Stimulated activated CD4-positive, alpha-beta T cell treated with anti-CD3 and anti-CD28 coated beads, Interleukin-4, amount 100 ng/mL, for 4 hours (primary cell): Measurements from ENCODE around the gene SLC25A26.

Experiments used
- DNase-seq, 2 experiments: peaks; one replicate each; pipeline ENCODE4 v3.0.0-alpha.2; 2020

The SLC25A26 gene

GRCh38 chr3:66227915-66228314 lies 7.1 kb downstream of the SLC25A26 start:
- no peak for DNase-seq

- no peak for DNase-seq
These were observed 7.9 kb downstream of the SLC25A26 start for GRCh38 chr3:66228707-66229106.

GRCh38 chr3:66229931-66230330 lies 9.1 kb downstream of the SLC25A26 start:
- DNase-seq: no peak

GRCh38 chr3:66233033-66233432 lies 12.2 kb downstream of the SLC25A26 start:
- no peak for DNase-seq

GRCh38 chr3:66236281-66236680 lies 15.5 kb downstream of the SLC25A26 start:
- DNase-seq: no peak

GRCh38 chr3:66237552-66237951 lies 16.8 kb downstream of the SLC25A26 start:
- no peak for DNase-seq

- DNase-seq: no peak
These were observed 18.8 kb downstream of the SLC25A26 start for GRCh38 chr3:66239513-66240123.

GRCh38 chr3:66241466-66241865 lies 20.7 kb downstream of the SLC25A26 start:
- no peak for DNase-seq

GRCh38 chr3:66242788-66243464 lies 22.1 kb downstream of the SLC25A26 start:
- no peak for DNase-seq

- no peak for DNase-seq
These were observed 27.8 kb downstream of the SLC25A26 start for GRCh38 chr3:66248641-66249040.

- no peak for DNase-seq
These were observed 33.2 kb downstream of the SLC25A26 start for GRCh38 chr3:66253790-66254620.

GRCh38 chr3:66255865-66256264 lies 35.1 kb downstream of the SLC25A26 start:
- no peak for DNase-seq

GRCh38 chr3:66256806-66257205 lies 36.0 kb downstream of the SLC25A26 start:
- DNase-seq: no peak

- DNase-seq: no peak
These were observed 38.9 kb downstream of the SLC25A26 start for GRCh38 chr3:66259566-66260255.

- DNase-seq: no peak
These were observed 39.6 kb downstream of the SLC25A26 start for GRCh38 chr3:66260431-66260830.

- DNase-seq: no peak
These were observed 40.6 kb downstream of the SLC25A26 start for GRCh38 chr3:66261355-66261754.

GRCh38 chr3:66265649-66266048 lies 44.8 kb downstream of the SLC25A26 start:
- DNase-seq: no peak

- no peak for DNase-seq
These were observed 45.8 kb downstream of the SLC25A26 start for GRCh38 chr3:66266551-66266950.

GRCh38 chr3:66267031-66267430 lies 46.2 kb downstream of the SLC25A26 start:
- no peak for DNase-seq

GRCh38 chr3:66267906-66268305 lies 47.1 kb downstream of the SLC25A26 start:
- DNase-seq: no peak

- DNase-seq: no peak
These were observed 48.1 kb downstream of the SLC25A26 start for GRCh38 chr3:66268864-66269263.

GRCh38 chr3:66269411-66269810 lies 48.6 kb downstream of the SLC25A26 start:
- DNase-seq: no peak

- DNase-seq: no peak
These were observed 49.5 kb downstream of the SLC25A26 start for GRCh38 chr3:66270288-66270687.
